Osteocyte (in vitro differentiated cells): ENCODE measurements around the gene LRIT1. TPM values are rescaled to one million over a fixed set of nuclear protein-coding genes. Genes with fewer than 3 reads are reported as not detected.

Source experiments
- DNase-seq: peaks from one replicate; pipeline ENCODE4 v3.0.0; 2021; ENCODE audit warnings: mixed read lengths; ENCODE audit not compliant: unreplicated experiment; ENCODE audit errors: extremely low spot score
- H3K27ac Mint-ChIP-seq: one replicate; pipeline ENCODE4 v1.8.0; 2021; ENCODE audit warnings: mild to moderate bottlenecking, mixed read lengths; ENCODE audit not compliant: unreplicated experiment
- H3K27me3 Mint-ChIP-seq: one replicate; pipeline ENCODE4 v1.8.0; 2021; ENCODE audit warnings: mixed read lengths; ENCODE audit not compliant: unreplicated experiment
- H3K36me3 Mint-ChIP-seq: one replicate; pipeline ENCODE4 v1.8.0; 2021; ENCODE audit warnings: mixed read lengths; ENCODE audit not compliant: unreplicated experiment
- H3K4me1 Mint-ChIP-seq: one replicate; pipeline ENCODE4 v1.8.0; 2021; ENCODE audit warnings: mixed read lengths; ENCODE audit not compliant: unreplicated experiment
- H3K4me3 Mint-ChIP-seq: one replicate; pipeline ENCODE4 v1.8.0; 2021; ENCODE audit warnings: mild to moderate bottlenecking, moderate library complexity, mixed read lengths; ENCODE audit not compliant: unreplicated experiment
- H3K9me3 Mint-ChIP-seq: one replicate; pipeline ENCODE4 v1.8.0; 2021; ENCODE audit warnings: mixed read lengths; ENCODE audit not compliant: unreplicated experiment
- total RNA-seq: library from RNA; stranded (reverse); gene quantifications from 2 replicates; pipeline ENCODE4 v1.2.1, GENCODE V29; 2021
- TF ChIP-seq, protein P1 (sequence below): fragments of 200-600 bp; sonication (generic); IDR thresholded peaks from 2 replicates; pipeline ENCODE4 v1.5.0; 2021; ENCODE audit warnings: antibody characterized with exemption, mild to moderate bottlenecking, moderate library complexity

Gene LRIT1
- total RNA-seq, 1 donor from 2014 or later: not detected

DNA sequence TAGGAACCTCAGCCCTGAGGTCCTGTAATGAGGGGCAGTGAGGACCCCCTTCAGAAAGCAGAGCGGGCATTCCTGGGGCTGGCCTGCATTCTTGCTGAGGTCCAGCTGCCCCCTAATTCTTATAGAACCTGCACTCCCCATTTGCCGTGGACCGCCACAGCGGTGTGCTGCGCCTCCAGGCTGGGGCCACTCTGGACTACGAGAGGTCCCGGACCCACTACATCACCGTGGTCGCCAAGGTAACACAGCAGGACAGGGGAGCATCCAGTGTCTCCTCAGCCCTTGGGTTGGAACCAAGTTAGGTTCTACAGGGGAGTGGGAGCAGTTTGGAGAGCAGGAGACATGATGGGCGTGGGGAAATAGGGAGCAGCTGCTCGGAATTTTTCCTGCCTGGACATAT, 39.7 kb downstream of the LRIT1 start:
- H3K36me3 Mint-ChIP-seq: no peaks in the 10 kb centered on the region
- TF ChIP-seq, protein P1, sequence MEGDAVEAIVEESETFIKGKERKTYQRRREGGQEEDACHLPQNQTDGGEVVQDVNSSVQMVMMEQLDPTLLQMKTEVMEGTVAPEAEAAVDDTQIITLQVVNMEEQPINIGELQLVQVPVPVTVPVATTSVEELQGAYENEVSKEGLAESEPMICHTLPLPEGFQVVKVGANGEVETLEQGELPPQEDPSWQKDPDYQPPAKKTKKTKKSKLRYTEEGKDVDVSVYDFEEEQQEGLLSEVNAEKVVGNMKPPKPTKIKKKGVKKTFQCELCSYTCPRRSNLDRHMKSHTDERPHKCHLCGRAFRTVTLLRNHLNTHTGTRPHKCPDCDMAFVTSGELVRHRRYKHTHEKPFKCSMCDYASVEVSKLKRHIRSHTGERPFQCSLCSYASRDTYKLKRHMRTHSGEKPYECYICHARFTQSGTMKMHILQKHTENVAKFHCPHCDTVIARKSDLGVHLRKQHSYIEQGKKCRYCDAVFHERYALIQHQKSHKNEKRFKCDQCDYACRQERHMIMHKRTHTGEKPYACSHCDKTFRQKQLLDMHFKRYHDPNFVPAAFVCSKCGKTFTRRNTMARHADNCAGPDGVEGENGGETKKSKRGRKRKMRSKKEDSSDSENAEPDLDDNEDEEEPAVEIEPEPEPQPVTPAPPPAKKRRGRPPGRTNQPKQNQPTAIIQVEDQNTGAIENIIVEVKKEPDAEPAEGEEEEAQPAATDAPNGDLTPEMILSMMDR: no peak
- H3K27ac Mint-ChIP-seq: no peak overlapping the region
- peaks cover 20% of the 10 kb centered on the region for H3K27me3 Mint-ChIP-seq
- no peaks in the 10 kb centered on the region for H3K9me3 Mint-ChIP-seq
- no peak for DNase-seq
- H3K4me1 Mint-ChIP-seq: no peaks in the 10 kb centered on the region
- no peak overlapping the region for H3K4me3 Mint-ChIP-seq

DNA sequence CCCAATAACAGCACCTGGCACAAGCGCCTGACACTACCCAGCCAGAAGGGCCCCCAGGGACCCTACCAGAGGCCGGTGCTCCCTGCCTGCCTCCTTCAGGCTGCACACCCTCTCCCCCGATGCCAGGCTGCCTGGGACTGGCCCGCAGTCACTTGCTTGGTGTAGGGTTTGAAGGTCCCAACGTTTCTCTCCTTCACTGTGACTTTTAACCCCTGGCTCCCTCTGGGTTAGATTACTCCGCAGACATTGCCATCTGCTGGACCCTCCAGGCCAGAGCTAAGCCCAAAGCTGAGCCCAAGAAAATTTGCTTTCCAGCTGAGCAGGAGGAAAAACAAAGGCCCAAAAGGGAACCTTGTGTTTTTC, 40.1 kb downstream of the LRIT1 start:
- no peaks in the 10 kb centered on the region for H3K36me3 Mint-ChIP-seq

DNA sequence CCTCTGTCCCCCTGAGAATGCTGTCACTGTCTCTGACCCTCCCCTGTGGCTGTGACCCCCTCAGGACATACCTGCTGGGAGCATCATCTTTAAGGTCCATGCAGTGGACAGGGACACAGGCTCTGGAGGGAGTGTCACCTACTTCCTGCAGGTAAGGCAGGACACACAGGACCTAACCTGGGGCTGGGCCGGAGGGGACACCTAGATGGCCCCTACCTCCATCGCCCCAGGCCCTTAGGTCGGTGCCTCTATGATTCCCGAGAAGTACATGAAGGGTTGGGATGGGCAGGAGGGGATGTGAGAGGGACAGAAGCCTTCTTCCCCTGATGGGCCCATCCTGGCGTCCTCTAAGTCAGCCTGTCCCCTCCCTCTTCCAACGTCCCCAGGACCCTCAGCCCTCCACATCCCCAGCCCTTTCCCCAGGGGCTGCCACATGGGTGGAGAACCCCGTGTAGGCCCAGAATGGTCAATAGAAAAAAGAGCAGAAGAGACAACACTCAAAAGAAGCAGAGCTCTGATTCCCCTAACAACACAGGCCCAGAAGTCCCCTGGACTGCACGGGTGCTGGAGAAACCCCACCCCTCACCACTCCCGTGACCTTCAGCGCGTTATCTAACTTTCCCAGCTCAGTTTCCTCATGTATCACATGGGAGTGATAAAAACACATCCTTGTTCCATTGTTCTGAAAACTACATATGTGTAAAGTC, 40.7 kb downstream of the LRIT1 start:
- TF ChIP-seq, protein P1: no peak
- H3K9me3 Mint-ChIP-seq: no peaks in the 10 kb centered on the region
- no peaks in the 10 kb centered on the region for H3K36me3 Mint-ChIP-seq
- H3K27me3 Mint-ChIP-seq: peaks cover 22% of the 10 kb centered on the region
- no peak overlapping the region for H3K4me3 Mint-ChIP-seq
- no peak for DNase-seq
- H3K27ac Mint-ChIP-seq: no peak overlapping the region
- H3K4me1 Mint-ChIP-seq: no peaks in the 10 kb centered on the region

More for the DNA sequence above, 40.1 kb downstream of the LRIT1 start:
- H3K27me3 Mint-ChIP-seq: peaks cover 21% of the 10 kb centered on the region
- no peak overlapping the region for H3K4me3 Mint-ChIP-seq
- H3K9me3 Mint-ChIP-seq: no peaks in the 10 kb centered on the region
- TF ChIP-seq, protein P1: no peak
- no peak for DNase-seq
- H3K27ac Mint-ChIP-seq: no peak overlapping the region
- no peaks in the 10 kb centered on the region for H3K4me1 Mint-ChIP-seq

DNA sequence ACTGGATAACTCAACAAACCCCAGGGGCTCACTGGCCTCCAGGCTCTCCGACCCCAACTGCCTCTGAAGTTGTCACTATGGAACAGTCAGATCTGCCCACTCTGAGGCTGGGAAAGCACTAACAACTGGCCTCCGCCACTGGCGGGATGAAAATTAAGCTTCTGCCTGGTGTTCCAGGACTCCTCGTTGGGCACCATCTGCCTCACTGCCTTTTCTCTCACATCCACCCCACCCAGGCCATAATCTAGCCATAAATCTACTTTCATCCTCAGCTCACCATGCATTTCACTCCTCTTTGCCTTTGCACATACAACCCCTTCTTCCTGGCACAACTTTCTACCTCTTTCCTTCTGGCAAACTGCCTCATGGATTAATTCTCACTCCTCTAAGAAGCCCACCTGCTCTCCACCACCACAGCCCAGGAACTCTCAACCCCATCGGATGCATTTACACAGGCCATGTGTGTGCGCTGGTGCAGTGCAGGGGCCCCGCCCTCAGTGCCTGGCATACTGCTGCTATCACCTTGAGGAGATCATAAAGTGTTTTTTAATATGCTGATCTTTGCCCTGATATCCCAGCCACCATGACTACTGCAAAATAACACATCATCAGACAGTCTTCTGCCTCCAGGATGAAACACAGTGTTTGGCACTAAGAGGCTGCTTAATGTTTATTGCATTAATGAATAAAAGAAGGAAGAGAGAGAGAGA, 43.0 kb downstream of the LRIT1 start:
- no peaks in the 10 kb centered on the region for H3K36me3 Mint-ChIP-seq
- no peak for DNase-seq
- H3K27ac Mint-ChIP-seq: no peak overlapping the region
- no peaks in the 10 kb centered on the region for H3K9me3 Mint-ChIP-seq
- H3K4me1 Mint-ChIP-seq: peaks cover 2% of the 10 kb centered on the region
- H3K4me3 Mint-ChIP-seq: no peak overlapping the region
- TF ChIP-seq, protein P1: no peak
- H3K27me3 Mint-ChIP-seq: peaks cover 31% of the 10 kb centered on the region

DNA sequence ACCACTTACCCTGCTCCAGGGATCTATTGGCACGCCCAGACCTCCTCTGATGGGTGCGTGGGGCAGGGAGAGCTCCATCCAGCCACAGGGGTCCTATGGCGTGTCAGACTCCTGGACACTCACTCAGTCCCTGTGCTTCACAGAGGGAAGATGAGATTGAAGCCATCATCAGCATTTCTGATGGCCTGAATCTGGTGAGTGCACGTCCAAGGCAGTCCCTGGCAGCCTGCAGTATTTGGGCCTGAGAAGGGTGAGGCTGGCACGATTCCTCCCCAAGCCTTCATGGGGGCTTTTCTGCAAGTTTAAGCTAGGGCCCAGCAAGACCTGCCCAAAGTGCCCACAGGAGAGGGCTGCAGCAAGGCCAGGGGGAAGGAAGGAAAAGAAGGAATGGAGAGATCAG, 43.7 kb downstream of the LRIT1 start:
- H3K27ac Mint-ChIP-seq: no peak overlapping the region

More for the DNA sequence above, 43.7 kb downstream of the LRIT1 start:
- Mint-ChIP-seq H3K9me3 (no peaks in the 10 kb centered on the region), H3K36me3 (no peaks in the 10 kb centered on the region), H3K27me3 (peaks cover 31% of the 10 kb centered on the region), H3K4me1 (peaks cover 2% of the 10 kb centered on the region), H3K4me3 (no peak overlapping the region)
- TF ChIP-seq, protein P1: no peak
- DNase-seq: no peak
